ENCODE results near the gene BCAR1. TPM values are rescaled to one million over a fixed set of nuclear protein-coding genes. Genes with fewer than 3 reads are reported as not detected.

The BCAR1 gene
- polyA plus RNA-seq, 2 donors: 20.2 to 25.7 TPM

- no peaks in the 10 kb centered on the region for H3K27me3 ChIP-seq (ENCODE audit: control insufficient read depth in 1 of 2, insufficient read depth in 2 of 2, low read length in 2 of 2)
- peaks cover 4 to 29% of the 10 kb centered on the region in 2 donors for H3K4me1 ChIP-seq (ENCODE audit: control insufficient read depth in 2 of 2, insufficient read depth in 2 of 2, low read length in 1 of 2)
- peaks cover 0 to 47% of the 10 kb centered on the region in 2 donors for H3K36me3 ChIP-seq (ENCODE audit: control insufficient read depth in 2 of 2, insufficient read depth in 2 of 2, low read length in 1 of 2)
- H3K4me3 ChIP-seq (ENCODE audit: low read depth in 1 of 2, low read length in 2 of 2): no peak overlapping the region
- no peak overlapping the region for H3K27ac ChIP-seq (ENCODE audit: low read depth in 2 of 2, low read length in 1 of 2)
- no peaks in the 10 kb centered on the region for H3K9me3 ChIP-seq (ENCODE audit: control insufficient read depth in 2 of 2, insufficient read depth in 1 of 2, low read depth in 1 of 2, low read length in 1 of 2)
- 90 to 91% methylated on average over 28 of the region's 28 CpGs for WGBS, 2 donors
These were observed 14.6 kb downstream of the BCAR1 start for GRCh38 chr16:75236736-75237397.

- WGBS, 2 donors: 74 to 79% methylated on average over 7 of the region's 7 CpGs
- Histone ChIP-seq H3K27me3 (ENCODE audit: control insufficient read depth in 1 of 2, insufficient read depth in 2 of 2, low read length in 2 of 2) (no peaks in the 10 kb centered on the region), H3K9me3 (ENCODE audit: control insufficient read depth in 2 of 2, insufficient read depth in 1 of 2, low read depth in 1 of 2, low read length in 1 of 2) (no peaks in the 10 kb centered on the region), H3K27ac (ENCODE audit: low read depth in 2 of 2, low read length in 1 of 2) (no peak overlapping the region), H3K4me1 (ENCODE audit: control insufficient read depth in 2 of 2, insufficient read depth in 2 of 2, low read length in 1 of 2) (peaks cover 4 to 28% of the 10 kb centered on the region in 2 donors), H3K4me3 (ENCODE audit: low read depth in 1 of 2, low read length in 2 of 2) (no peak overlapping the region), H3K36me3 (ENCODE audit: control insufficient read depth in 2 of 2, insufficient read depth in 2 of 2, low read length in 1 of 2) (peaks cover 0 to 41% of the 10 kb centered on the region in 2 donors)
These were observed 15.2 kb downstream of the BCAR1 start for GRCh38 chr16:75236232-75236631.

- Histone ChIP-seq H3K9me3 (ENCODE audit: control insufficient read depth in 2 of 2, insufficient read depth in 1 of 2, low read depth in 1 of 2, low read length in 1 of 2) (no peaks in the 10 kb centered on the region), H3K27ac (ENCODE audit: low read depth in 2 of 2, low read length in 1 of 2) (no peak overlapping the region), H3K36me3 (ENCODE audit: control insufficient read depth in 2 of 2, insufficient read depth in 2 of 2, low read length in 1 of 2) (peaks cover 0 to 36% of the 10 kb centered on the region in 2 donors), H3K4me1 (ENCODE audit: control insufficient read depth in 2 of 2, insufficient read depth in 2 of 2, low read length in 1 of 2) (peaks cover 4 to 23% of the 10 kb centered on the region in 2 donors), H3K27me3 (ENCODE audit: control insufficient read depth in 1 of 2, insufficient read depth in 2 of 2, low read length in 2 of 2) (no peaks in the 10 kb centered on the region), H3K4me3 (ENCODE audit: low read depth in 1 of 2, low read length in 2 of 2) (no peak overlapping the region)
- WGBS, 2 donors: 89 to 92% methylated on average over 31 to 34 of the region's 34 CpGs
These were observed 15.7 kb downstream of the BCAR1 start for GRCh38 chr16:75235721-75236193.

- no peaks in the 10 kb centered on the region for H3K9me3 ChIP-seq (ENCODE audit: control insufficient read depth in 2 of 2, insufficient read depth in 1 of 2, low read depth in 1 of 2, low read length in 1 of 2)
- no peak overlapping the region for H3K4me3 ChIP-seq (ENCODE audit: low read depth in 1 of 2, low read length in 2 of 2)
- H3K27me3 ChIP-seq (ENCODE audit: control insufficient read depth in 1 of 2, insufficient read depth in 2 of 2, low read length in 2 of 2): no peaks in the 10 kb centered on the region
- H3K4me1 ChIP-seq (ENCODE audit: control insufficient read depth in 2 of 2, insufficient read depth in 2 of 2, low read length in 1 of 2): peaks cover 4 to 22% of the 10 kb centered on the region in 2 donors
- peaks cover 0 to 35% of the 10 kb centered on the region in 2 donors for H3K36me3 ChIP-seq (ENCODE audit: control insufficient read depth in 2 of 2, insufficient read depth in 2 of 2, low read length in 1 of 2)
- no peak overlapping the region for H3K27ac ChIP-seq (ENCODE audit: low read depth in 2 of 2, low read length in 1 of 2)
- WGBS, 2 donors: 85 to 86% methylated on average over 46 to 48 of the region's 48 CpGs
These were observed 16.3 kb downstream of the BCAR1 start for GRCh38 chr16:75234856-75235696.

DNA sequence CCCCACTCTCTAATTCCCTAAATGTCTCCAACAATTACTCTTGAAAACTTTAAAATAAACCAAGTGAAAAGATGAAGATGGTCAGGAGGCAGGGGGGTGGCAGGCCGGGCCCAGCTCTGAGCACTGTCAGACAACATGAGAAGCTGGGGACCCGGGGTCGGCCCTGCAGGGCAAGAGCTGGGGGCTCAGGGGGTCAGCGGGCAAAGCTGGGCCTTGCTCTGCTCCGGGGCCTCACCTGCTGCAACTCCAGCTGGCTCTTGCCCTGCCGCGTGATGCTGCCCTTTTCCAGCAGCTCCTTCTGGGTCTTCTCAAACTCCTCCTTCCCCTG is 17.8 kb downstream of the BCAR1 start:
- no peak overlapping the region for H3K27ac ChIP-seq (ENCODE audit: low read depth in 2 of 2, low read length in 1 of 2)
- H3K9me3 ChIP-seq (ENCODE audit: control insufficient read depth in 2 of 2, insufficient read depth in 1 of 2, low read depth in 1 of 2, low read length in 1 of 2): no peaks in the 10 kb centered on the region
- peaks cover 0 to 48% of the 10 kb centered on the region in 2 donors for H3K36me3 ChIP-seq (ENCODE audit: control insufficient read depth in 2 of 2, insufficient read depth in 2 of 2, low read length in 1 of 2)
- 40 to 57% methylated on average over 7 of the region's 7 CpGs for WGBS, 2 donors
- no peaks in the 10 kb centered on the region for H3K27me3 ChIP-seq (ENCODE audit: control insufficient read depth in 1 of 2, insufficient read depth in 2 of 2, low read length in 2 of 2)
- H3K4me1 ChIP-seq (ENCODE audit: control insufficient read depth in 2 of 2, insufficient read depth in 2 of 2, low read length in 1 of 2): peaks cover 2 to 11% of the 10 kb centered on the region in 2 donors
- H3K4me3 ChIP-seq (ENCODE audit: low read depth in 1 of 2, low read length in 2 of 2): no peak overlapping the region

- Histone ChIP-seq H3K4me3 (ENCODE audit: low read depth in 1 of 2, low read length in 2 of 2) (no peak overlapping the region), H3K36me3 (ENCODE audit: control insufficient read depth in 2 of 2, insufficient read depth in 2 of 2, low read length in 1 of 2) (peaks cover 0 to 45% of the 10 kb centered on the region in 2 donors), H3K27me3 (ENCODE audit: control insufficient read depth in 1 of 2, insufficient read depth in 2 of 2, low read length in 2 of 2) (no peaks in the 10 kb centered on the region), H3K27ac (ENCODE audit: low read depth in 2 of 2, low read length in 1 of 2) (no peak overlapping the region), H3K9me3 (ENCODE audit: control insufficient read depth in 2 of 2, insufficient read depth in 1 of 2, low read depth in 1 of 2, low read length in 1 of 2) (no peaks in the 10 kb centered on the region), H3K4me1 (ENCODE audit: control insufficient read depth in 2 of 2, insufficient read depth in 2 of 2, low read length in 1 of 2) (peaks cover 0 to 9% of the 10 kb centered on the region in 2 donors)
- WGBS, 2 donors: 86 to 87% methylated on average over 11 of the region's 11 CpGs
These were observed 19.9 kb downstream of the BCAR1 start for GRCh38 chr16:75231570-75231969.

GRCh38 chr16:75230471-75231110 is 20.8 kb downstream of the BCAR1 start:
- WGBS, 2 donors: 74 to 84% methylated on average over 9 of the region's 9 CpGs
- peaks cover 0 to 35% of the 10 kb centered on the region in 2 donors for H3K36me3 ChIP-seq (ENCODE audit: control insufficient read depth in 2 of 2, insufficient read depth in 2 of 2, low read length in 1 of 2)

GRCh38 chr16:75229172-75230031 is 22.0 kb downstream of the BCAR1 start:
- 83 to 90% methylated on average over 48 of the region's 48 CpGs for WGBS, 2 donors
- H3K27me3 ChIP-seq (ENCODE audit: control insufficient read depth in 1 of 2, insufficient read depth in 2 of 2, low read length in 2 of 2): no peaks in the 10 kb centered on the region
- H3K9me3 ChIP-seq (ENCODE audit: control insufficient read depth in 2 of 2, insufficient read depth in 1 of 2, low read depth in 1 of 2, low read length in 1 of 2): no peaks in the 10 kb centered on the region
- H3K4me1 ChIP-seq (ENCODE audit: control insufficient read depth in 2 of 2, insufficient read depth in 2 of 2, low read length in 1 of 2): peaks cover 0 to 8% of the 10 kb centered on the region in 2 donors
- H3K27ac ChIP-seq (ENCODE audit: low read depth in 2 of 2, low read length in 1 of 2): no peak overlapping the region
- H3K36me3 ChIP-seq (ENCODE audit: control insufficient read depth in 2 of 2, insufficient read depth in 2 of 2, low read length in 1 of 2): peaks cover 0 to 24% of the 10 kb centered on the region in 2 donors
- H3K4me3 ChIP-seq (ENCODE audit: low read depth in 1 of 2, low read length in 2 of 2): no peak overlapping the region

More at GRCh38 chr16:75230471-75231110, 20.8 kb downstream of the BCAR1 start:
- Histone ChIP-seq H3K9me3 (ENCODE audit: control insufficient read depth in 2 of 2, insufficient read depth in 1 of 2, low read depth in 1 of 2, low read length in 1 of 2) (no peaks in the 10 kb centered on the region), H3K27me3 (ENCODE audit: control insufficient read depth in 1 of 2, insufficient read depth in 2 of 2, low read length in 2 of 2) (no peaks in the 10 kb centered on the region), H3K27ac (ENCODE audit: low read depth in 2 of 2, low read length in 1 of 2) (no peak overlapping the region), H3K4me1 (ENCODE audit: control insufficient read depth in 2 of 2, insufficient read depth in 2 of 2, low read length in 1 of 2) (peaks cover 0 to 9% of the 10 kb centered on the region in 2 donors), H3K4me3 (ENCODE audit: low read depth in 1 of 2, low read length in 2 of 2) (no peak overlapping the region)

Data from esophagus (tissue), 2 donors.